ENCODE results near the gene PRR15.

- TF ChIP-seq CTCF (IDR thresholded peaks at IDR 0.05) (no peak), EZH2 (IDR thresholded peaks at IDR 0.05; ENCODE audit: borderline replicate concordance, insufficient read depth, low read depth, low read length, poor library complexity, severe bottlenecking) (no peak)
Observed at GRCh38 chr7:29562307-29562706, 1.3 kb upstream of the PRR15 start.
